CD8-positive, alpha-beta memory T cell (primary cell): ENCODE measurements around the gene PTK6. TPM values are rescaled to one million over a fixed set of nuclear protein-coding genes. Genes with fewer than 3 reads are reported as not detected.

Source experiments
- CTCF ChIA-PET: fragments of 350-600 bp; sonication (Branson Sonifier 250); formaldehyde crosslinking; loops from one replicate; lab custom pipeline; 2021; ENCODE audit warnings: antibody characterized with exemption; lab: Charles Lee
- POLR2A ChIA-PET: fragments of 350-600 bp; sonication (Branson Sonifier 250); formaldehyde crosslinking; loops from one replicate; lab custom pipeline; 2021; ENCODE audit warnings: antibody characterized with exemption; lab: Charles Lee
- DNase-seq, 5 donors: peaks; one replicate each; pipeline versions ENCODE4 v3.0.0 to v3.0.0-alpha.2; 2020 to 2022; ENCODE audit warnings: mixed read lengths in 1 of 5
- H3K27ac ChIP-seq: one replicate; pipeline ENCODE4 v1.7.0; 2013; ENCODE audit warnings: low read depth, mild to moderate bottlenecking, low read length, moderate library complexity
- H3K27me3 ChIP-seq: 2 replicates; pipeline ENCODE4 v1.7.0; 2013; ENCODE audit warnings: low read length, mild to moderate bottlenecking; ENCODE audit not compliant: insufficient read depth, poor library complexity, severe bottlenecking
- H3K36me3 ChIP-seq: 2 replicates; pipeline ENCODE4 v1.7.0; 2013; ENCODE audit warnings: mild to moderate bottlenecking, low read length, moderate library complexity; ENCODE audit not compliant: insufficient read depth
- H3K4me1 ChIP-seq: 2 replicates; pipeline ENCODE4 v1.7.0; 2013; ENCODE audit warnings: mild to moderate bottlenecking, low read length, moderate library complexity; ENCODE audit not compliant: insufficient read depth
- H3K4me3 ChIP-seq: 2 replicates; pipeline ENCODE4 v1.7.0; 2013; ENCODE audit warnings: mild to moderate bottlenecking, low read length
- H3K9me3 ChIP-seq: 2 replicates; pipeline ENCODE4 v1.7.0; 2013; ENCODE audit warnings: mild to moderate bottlenecking, low read length
- H3K27ac Mint-ChIP-seq, 8 donors: one replicate each; pipeline ENCODE4 v1.8.0; 2020 to 2021; ENCODE audit warnings: mixed read lengths in 8 of 8, mild to moderate bottlenecking in 6 of 8, inconsistent platforms in 3 of 8, moderate library complexity in 3 of 8
- H3K27me3 Mint-ChIP-seq, 2 donors: one replicate each; pipeline ENCODE4 v1.8.0; 2020 to 2021; ENCODE audit warnings: mixed read lengths in 2 of 2, mild to moderate bottlenecking in 1 of 2, moderate library complexity in 1 of 2
- H3K36me3 Mint-ChIP-seq, 3 donors: one replicate each; pipeline ENCODE4 v1.8.0; 2020 to 2021; ENCODE audit warnings: mixed read lengths in 3 of 3, inconsistent platforms in 1 of 3, mild to moderate bottlenecking in 1 of 3
- H3K4me1 Mint-ChIP-seq, 3 donors: one replicate each; pipeline ENCODE4 v1.8.0; 2020 to 2021; ENCODE audit warnings: mixed read lengths in 3 of 3, inconsistent platforms in 1 of 3, mild to moderate bottlenecking in 1 of 3
- H3K4me3 Mint-ChIP-seq, 7 donors: one replicate each; pipeline ENCODE4 v1.8.0; 2020 to 2021; ENCODE audit warnings: mixed read lengths in 7 of 7, mild to moderate bottlenecking in 6 of 7, moderate library complexity in 4 of 7, inconsistent platforms in 2 of 7
- H3K9me3 Mint-ChIP-seq, 5 donors: one replicate each; pipeline ENCODE4 v1.8.0; 2020 to 2022; ENCODE audit warnings: mixed read lengths in 5 of 5, mild to moderate bottlenecking in 3 of 5, moderate library complexity in 2 of 5, inconsistent platforms in 1 of 5
- polyA plus RNA-seq: library from polyadenylated mRNA; unstranded; fragments of 300-500 nt; fragmentation: Illumina TruSeq; gene quantifications from one replicate; pipeline ENCODE4 v1.2.3, GENCODE V29; 2021
- total RNA-seq, 2 experiments: library from RNA; stranded (reverse); gene quantifications; one replicate each; pipeline ENCODE4 v1.2.3, GENCODE V29; 2021

PTK6 gene
- total and polyA plus RNA-seq, 3 experiments from 2014 or later, result 0.16 to 0.31 (median 0.18) TPM

GRCh38 chr20:63488315-63489251 lies 48.6 kb downstream of the PTK6 start:
- Histone ChIP-seq H3K27ac (no peak overlapping the region), H3K9me3 (no peaks in the 10 kb centered on the region), H3K4me3 (no peak overlapping the region), H3K4me1 (no peaks in the 10 kb centered on the region), H3K27me3 (peaks cover 6% of the 10 kb centered on the region), H3K36me3 (no peaks in the 10 kb centered on the region)
- H3K36me3 Mint-ChIP-seq, result no peaks in the 10 kb centered on the region
- ChIA-PET POLR2A (no interaction called here), CTCF (no interaction called here)
- H3K9me3 Mint-ChIP-seq, result no peaks in the 10 kb centered on the region
- H3K4me3 Mint-ChIP-seq, result no peak overlapping the region
- H3K27ac Mint-ChIP-seq, result no peak overlapping the region
- H3K27me3 Mint-ChIP-seq, result peaks cover 9 to 12% of the 10 kb centered on the region in 2 donors
- no peaks in the 10 kb centered on the region for H3K4me1 Mint-ChIP-seq
- no peak for DNase-seq

- Mint-ChIP-seq H3K27ac (no peak overlapping the region), H3K4me1 (peaks cover 0 to 3% (median 0%) of the 10 kb centered on the region in 3 donors), H3K36me3 (no peaks in the 10 kb centered on the region), H3K27me3 (peaks cover 12 to 15% of the 10 kb centered on the region in 2 donors), H3K4me3 (no peak overlapping the region), H3K9me3 (no peaks in the 10 kb centered on the region)
- Histone ChIP-seq H3K4me1 (no peaks in the 10 kb centered on the region), H3K9me3 (no peaks in the 10 kb centered on the region), H3K4me3 (no peak overlapping the region), H3K27me3 (peaks cover 6% of the 10 kb centered on the region), H3K27ac (no peak overlapping the region), H3K36me3 (no peaks in the 10 kb centered on the region)
- ChIA-PET POLR2A (no interaction called here), CTCF (no interaction called here)
- no peak for DNase-seq
These were observed 49.4 kb downstream of the PTK6 start for GRCh38 chr20:63487781-63488241.

- Histone ChIP-seq H3K4me3 (no peak overlapping the region), H3K4me1 (no peaks in the 10 kb centered on the region), H3K36me3 (no peaks in the 10 kb centered on the region), H3K9me3 (no peaks in the 10 kb centered on the region), H3K27me3 (peaks cover 6% of the 10 kb centered on the region), H3K27ac (no peak overlapping the region)
- CTCF ChIA-PET, result no interaction called here
- H3K36me3 Mint-ChIP-seq, result no peaks in the 10 kb centered on the region
- peak overlapping the region in 1 of 7 donors; percentile 23 for H3K4me3 Mint-ChIP-seq
- peaks cover 0 to 3% (median 0%) of the 10 kb centered on the region in 3 donors for H3K4me1 Mint-ChIP-seq
- H3K27me3 Mint-ChIP-seq, result peaks cover 16 to 17% of the 10 kb centered on the region in 2 donors
- no peak overlapping the region for H3K27ac Mint-ChIP-seq
- POLR2A ChIA-PET, result no interaction called here
- no peaks in the 10 kb centered on the region for H3K9me3 Mint-ChIP-seq
- no peak for DNase-seq
These were observed 49.9 kb downstream of the PTK6 start for GRCh38 chr20:63487116-63487764.

- H3K9me3 Mint-ChIP-seq, result no peaks in the 10 kb centered on the region
- H3K9me3 ChIP-seq, result no peaks in the 10 kb centered on the region
- peaks cover 0 to 3% (median 0%) of the 10 kb centered on the region in 3 donors for H3K4me1 Mint-ChIP-seq
- H3K27me3 ChIP-seq, result peaks cover 3% of the 10 kb centered on the region
- H3K4me3 ChIP-seq, result no peak overlapping the region
- CTCF ChIA-PET, result no interaction called here
- POLR2A ChIA-PET, result no interaction called here
- H3K27me3 Mint-ChIP-seq, result peaks cover 17 to 22% of the 10 kb centered on the region in 2 donors
- no peaks in the 10 kb centered on the region for H3K36me3 Mint-ChIP-seq
- DNase-seq, result no peak
- no peaks in the 10 kb centered on the region for H3K4me1 ChIP-seq
- no peak overlapping the region for H3K4me3 Mint-ChIP-seq
- H3K27ac Mint-ChIP-seq, result no peak overlapping the region
- no peaks in the 10 kb centered on the region for H3K36me3 ChIP-seq
- no peak overlapping the region for H3K27ac ChIP-seq
These were observed 50.8 kb downstream of the PTK6 start for GRCh38 chr20:63486300-63486855.

GRCh38 chr20:63484651-63485403 lies 52.3 kb downstream of the PTK6 start:
- no peaks in the 10 kb centered on the region for H3K4me1 ChIP-seq
- H3K27me3 Mint-ChIP-seq, result peaks cover 21 to 29% of the 10 kb centered on the region in 2 donors
- peaks cover 0 to 3% (median 0%) of the 10 kb centered on the region in 3 donors for H3K4me1 Mint-ChIP-seq
- H3K27ac Mint-ChIP-seq, result peak overlapping the region in 1 of 8 donors; percentile 66
- no peaks in the 10 kb centered on the region for H3K36me3 Mint-ChIP-seq
- no peaks in the 10 kb centered on the region for H3K27me3 ChIP-seq
- H3K9me3 ChIP-seq, result no peaks in the 10 kb centered on the region
- DNase-seq, result no peak
- H3K4me3 ChIP-seq, result no peak overlapping the region
- ChIA-PET CTCF (no interaction called here), POLR2A (no interaction called here)
- no peaks in the 10 kb centered on the region for H3K9me3 Mint-ChIP-seq
- no peak overlapping the region for H3K4me3 Mint-ChIP-seq
- H3K36me3 ChIP-seq, result no peaks in the 10 kb centered on the region
- no peak overlapping the region for H3K27ac ChIP-seq

GRCh38 chr20:63484236-63484635 lies 52.9 kb downstream of the PTK6 start:
- Histone ChIP-seq H3K27me3 (no peaks in the 10 kb centered on the region), H3K36me3 (no peaks in the 10 kb centered on the region), H3K4me1 (no peaks in the 10 kb centered on the region), H3K9me3 (no peaks in the 10 kb centered on the region), H3K4me3 (no peak overlapping the region), H3K27ac (no peak overlapping the region)
- peak overlapping the region in 1 of 8 donors; percentile 66 for H3K27ac Mint-ChIP-seq
- DNase-seq, result no peak
- no peaks in the 10 kb centered on the region for H3K36me3 Mint-ChIP-seq
- ChIA-PET POLR2A (no interaction called here), CTCF (no interaction called here)
- peaks cover 23 to 33% of the 10 kb centered on the region in 2 donors for H3K27me3 Mint-ChIP-seq
- H3K4me3 Mint-ChIP-seq, result no peak overlapping the region
- H3K4me1 Mint-ChIP-seq, result peaks cover 0 to 3% (median 0%) of the 10 kb centered on the region in 3 donors
- no peaks in the 10 kb centered on the region for H3K9me3 Mint-ChIP-seq

GRCh38 chr20:63483834-63484233 lies 53.3 kb downstream of the PTK6 start:
- H3K4me1 Mint-ChIP-seq, result peaks cover 0 to 3% (median 0%) of the 10 kb centered on the region in 3 donors
- ChIA-PET POLR2A (no interaction called here), CTCF (no interaction called here)
- H3K36me3 Mint-ChIP-seq, result no peaks in the 10 kb centered on the region
- H3K9me3 Mint-ChIP-seq, result no peaks in the 10 kb centered on the region
- Histone ChIP-seq H3K36me3 (no peaks in the 10 kb centered on the region), H3K4me1 (no peaks in the 10 kb centered on the region), H3K4me3 (no peak overlapping the region), H3K27me3 (no peaks in the 10 kb centered on the region), H3K27ac (no peak overlapping the region), H3K9me3 (no peaks in the 10 kb centered on the region)
- H3K27me3 Mint-ChIP-seq, result peaks cover 23 to 33% of the 10 kb centered on the region in 2 donors
- no peak overlapping the region for H3K27ac Mint-ChIP-seq
- DNase-seq, result no peak
- H3K4me3 Mint-ChIP-seq, result no peak overlapping the region
